CD4-positive, alpha-beta memory T cell (primary cell): ENCODE results near the gene RAPH1. TPM values are rescaled to one million over a fixed set of nuclear protein-coding genes. Genes with fewer than 3 reads are reported as not detected.

Experiments
- CTCF ChIA-PET: fragments of 350-600 bp; sonication (Branson Sonifier 250); formaldehyde crosslinking; loops from one replicate; lab custom pipeline; 2021; ENCODE audit warnings: inconsistent platforms; ENCODE audit not compliant: partially characterized antibody; lab: Charles Lee
- POLR2A ChIA-PET: fragments of 350-600 bp; sonication (Branson Sonifier 250); formaldehyde crosslinking; loops from one replicate; lab custom pipeline; 2021; ENCODE audit not compliant: partially characterized antibody; lab: Charles Lee
- DNase-seq, 5 donors: peaks; one replicate each; pipeline versions ENCODE4 v3.0.0 to v3.0.0-alpha.2; 2020 to 2022; ENCODE audit warnings: mixed read lengths in 1 of 5
- H3K27ac ChIP-seq: one replicate; pipeline ENCODE4 v1.7.0; 2013; ENCODE audit warnings: low read depth, low read length
- H3K27me3 ChIP-seq: 2 replicates; pipeline ENCODE4 v1.7.0; 2013; ENCODE audit warnings: mild to moderate bottlenecking, low read length, moderate library complexity; ENCODE audit not compliant: insufficient read depth
- H3K36me3 ChIP-seq: 2 replicates; pipeline ENCODE4 v1.7.0; 2013; ENCODE audit warnings: mild to moderate bottlenecking, low read length, moderate library complexity; ENCODE audit not compliant: insufficient read depth
- H3K4me1 ChIP-seq: 2 replicates; pipeline ENCODE4 v1.7.0; 2013; ENCODE audit warnings: mild to moderate bottlenecking, low read length, moderate library complexity; ENCODE audit not compliant: insufficient read depth
- H3K4me3 ChIP-seq, 2 donors: one replicate each; pipeline ENCODE4 v1.7.0; 2013; ENCODE audit warnings: low read length in 2 of 2, mild to moderate bottlenecking in 1 of 2
- H3K9me3 ChIP-seq, 2 donors: one replicate each; pipeline ENCODE4 v1.7.0; 2013; ENCODE audit warnings: low read length in 2 of 2, control low read depth in 1 of 2; ENCODE audit not compliant: control insufficient read depth in 1 of 2
- H3K27ac Mint-ChIP-seq, 7 donors: one replicate each; pipeline ENCODE4 v1.8.0; 2020 to 2021; ENCODE audit warnings: mixed read lengths in 7 of 7, mild to moderate bottlenecking in 6 of 7, inconsistent platforms in 3 of 7, moderate library complexity in 3 of 7
- H3K27me3 Mint-ChIP-seq, 2 donors: one replicate each; pipeline ENCODE4 v1.8.0; 2020 to 2021; ENCODE audit warnings: mixed read lengths in 2 of 2
- H3K36me3 Mint-ChIP-seq, 2 donors: one replicate each; pipeline ENCODE4 v1.8.0; 2020 to 2021; ENCODE audit warnings: mixed read lengths in 2 of 2, inconsistent platforms in 1 of 2, mild to moderate bottlenecking in 1 of 2
- H3K4me1 Mint-ChIP-seq, 4 donors: one replicate each; pipeline ENCODE4 v1.8.0; 2020 to 2021; ENCODE audit warnings: mixed read lengths in 4 of 4, mild to moderate bottlenecking in 1 of 4
- H3K4me3 Mint-ChIP-seq, 8 donors: one replicate each; pipeline ENCODE4 v1.8.0; 2020 to 2021; ENCODE audit warnings: mixed read lengths in 8 of 8, mild to moderate bottlenecking in 7 of 8, moderate library complexity in 6 of 8, inconsistent platforms in 3 of 8
- H3K9me3 Mint-ChIP-seq, 8 donors: one replicate each; pipeline ENCODE4 v1.8.0; 2020 to 2021; ENCODE audit warnings: mixed read lengths in 8 of 8, mild to moderate bottlenecking in 5 of 8, inconsistent platforms in 3 of 8, moderate library complexity in 1 of 8
- intact Hi-C: fragments of 100-400 bp; cut with micrococcal nuclease; formaldehyde crosslinking; loops from one replicate; pipeline ENCODE4 v1.15.1; 2023
- polyA plus RNA-seq, 2 donors: library from polyadenylated mRNA; unstranded; fragments of 300-500 nt; fragmentation: Illumina TruSeq; gene quantifications; one replicate each; pipeline ENCODE4 v1.2.3, GENCODE V29; 2021
- total RNA-seq, 2 experiments: library from RNA; stranded (reverse); gene quantifications; one replicate each; pipeline ENCODE4 v1.2.3, GENCODE V29; 2021

The RAPH1 gene
- total and polyA plus RNA-seq, 4 experiments from 2014 or later, result 1.0 to 2.6 (median 1.6) TPM

GRCh38 chr2:203427061-203427460 lies 108.0 kb downstream of the RAPH1 start:
- POLR2A ChIA-PET, result no interaction called here

GRCh38 chr2:203418271-203418670 lies 116.8 kb downstream of the RAPH1 start:
- Mint-ChIP-seq H3K27ac (no peak overlapping the region), H3K27me3 (no peaks in the 10 kb centered on the region), H3K9me3 (peaks cover 0 to 15% (median 10%) of the 10 kb centered on the region in 8 donors), H3K4me1 (no peaks in the 10 kb centered on the region), H3K36me3 (peaks cover 48 to 54% of the 10 kb centered on the region in 2 donors), H3K4me3 (no peak overlapping the region)
- no peaks in the 10 kb centered on the region for H3K27me3 ChIP-seq
- ChIA-PET POLR2A (no interaction called here), CTCF (interaction anchor here (1.4 kb wide), 1 partner anchor 11 kb away, joined by 3 read pairs; no protein-coding TSS in a partner anchor)
- no peaks in the 10 kb centered on the region for H3K9me3 ChIP-seq
- no peak overlapping the region for H3K4me3 ChIP-seq
- H3K36me3 ChIP-seq, result peaks cover 14% of the 10 kb centered on the region
- no peak for DNase-seq
- no peak overlapping the region for H3K27ac ChIP-seq
- intact Hi-C loops, result no loop called here
- H3K4me1 ChIP-seq, result no peaks in the 10 kb centered on the region

More at GRCh38 chr2:203427061-203427460, 108.0 kb downstream of the RAPH1 start:
- Mint-ChIP-seq H3K36me3 (peaks cover 33 to 34% of the 10 kb centered on the region in 2 donors), H3K27ac (no peak overlapping the region), H3K27me3 (no peaks in the 10 kb centered on the region), H3K4me1 (no peaks in the 10 kb centered on the region), H3K4me3 (no peak overlapping the region), H3K9me3 (no peaks in the 10 kb centered on the region)
- no peaks in the 10 kb centered on the region for H3K27me3 ChIP-seq
- intact Hi-C loops, result no loop called here
- no peak overlapping the region for H3K27ac ChIP-seq
- CTCF ChIA-PET, result interaction anchor here (3.0 kb wide), 1 partner anchor 25 kb away, joined by 12 read pairs; no protein-coding TSS in a partner anchor
- DNase-seq, result no peak
- no peaks in the 10 kb centered on the region for H3K4me1 ChIP-seq
- H3K4me3 ChIP-seq, result no peak overlapping the region
- no peaks in the 10 kb centered on the region for H3K9me3 ChIP-seq
- H3K36me3 ChIP-seq, result no peaks in the 10 kb centered on the region

- POLR2A ChIA-PET, result no interaction called here
- H3K36me3 Mint-ChIP-seq, result peaks cover 59 to 65% of the 10 kb centered on the region in 2 donors
Observed at GRCh38 chr2:203413796-203414195, 121.3 kb downstream of the RAPH1 start.

GRCh38 chr2:203412546-203413331 lies 122.4 kb downstream of the RAPH1 start:
- H3K36me3 Mint-ChIP-seq, result peaks cover 54 to 57% of the 10 kb centered on the region in 2 donors

More at GRCh38 chr2:203413796-203414195, 121.3 kb downstream of the RAPH1 start:
- Mint-ChIP-seq H3K4me1 (no peaks in the 10 kb centered on the region), H3K9me3 (peaks cover 0 to 14% (median 9%) of the 10 kb centered on the region in 8 donors), H3K27me3 (no peaks in the 10 kb centered on the region), H3K27ac (peak overlapping the region in 1 of 7 donors; percentile 31), H3K4me3 (no peak overlapping the region)
- H3K27me3 ChIP-seq, result no peaks in the 10 kb centered on the region
- CTCF ChIA-PET, result interaction anchor here (0.7 kb wide), 1 partner anchor 585 kb away, joined by 3 read pairs; no protein-coding TSS in a partner anchor
- peaks cover 14% of the 10 kb centered on the region for H3K36me3 ChIP-seq
- no peak overlapping the region for H3K4me3 ChIP-seq
- H3K9me3 ChIP-seq, result no peaks in the 10 kb centered on the region
- no peak overlapping the region for H3K27ac ChIP-seq
- no peak for DNase-seq
- intact Hi-C loops, result no loop called here
- no peaks in the 10 kb centered on the region for H3K4me1 ChIP-seq

GRCh38 chr2:203407496-203407895 lies 127.6 kb downstream of the RAPH1 start:
- POLR2A ChIA-PET, result no interaction called here
- H3K36me3 Mint-ChIP-seq, result peaks cover 67 to 71% of the 10 kb centered on the region in 2 donors
- no peaks in the 10 kb centered on the region for H3K9me3 ChIP-seq
- DNase-seq, result no peak
- H3K4me3 Mint-ChIP-seq, result no peak overlapping the region
- H3K27ac Mint-ChIP-seq, result no peak overlapping the region
- H3K4me1 ChIP-seq, result no peaks in the 10 kb centered on the region
- H3K27me3 Mint-ChIP-seq, result no peaks in the 10 kb centered on the region
- no peaks in the 10 kb centered on the region for H3K27me3 ChIP-seq
- H3K9me3 Mint-ChIP-seq, result no peaks in the 10 kb centered on the region
- intact Hi-C loops, result no loop called here
- no peak overlapping the region for H3K27ac ChIP-seq
- H3K36me3 ChIP-seq, result no peaks in the 10 kb centered on the region
- H3K4me3 ChIP-seq, result no peak overlapping the region
- CTCF ChIA-PET, result no interaction called here
- H3K4me1 Mint-ChIP-seq, result no peaks in the 10 kb centered on the region

More at GRCh38 chr2:203412546-203413331, 122.4 kb downstream of the RAPH1 start:
- Mint-ChIP-seq H3K27me3 (no peaks in the 10 kb centered on the region), H3K4me1 (no peaks in the 10 kb centered on the region), H3K9me3 (peaks cover 0 to 5% (median 2%) of the 10 kb centered on the region in 8 donors), H3K27ac (no peak overlapping the region), H3K4me3 (no peak overlapping the region)
- Histone ChIP-seq H3K9me3 (no peaks in the 10 kb centered on the region), H3K27ac (no peak overlapping the region), H3K27me3 (no peaks in the 10 kb centered on the region), H3K4me3 (no peak overlapping the region), H3K36me3 (peaks cover 6% of the 10 kb centered on the region), H3K4me1 (no peaks in the 10 kb centered on the region)
- ChIA-PET CTCF (interaction anchor here (0.7 kb wide), 1 partner anchor 63 kb away, joined by 3 read pairs; no protein-coding TSS in a partner anchor), POLR2A (no interaction called here)
- intact Hi-C loops, result no loop called here
- no peak for DNase-seq

- H3K27ac ChIP-seq, result no peak overlapping the region
- ChIA-PET POLR2A (no interaction called here), CTCF (no interaction called here)
- H3K4me3 ChIP-seq, result no peak overlapping the region
- no peaks in the 10 kb centered on the region for H3K9me3 ChIP-seq
- intact Hi-C loops, result no loop called here
- no peaks in the 10 kb centered on the region for H3K36me3 ChIP-seq
- H3K27me3 ChIP-seq, result no peaks in the 10 kb centered on the region
- Mint-ChIP-seq H3K4me1 (no peaks in the 10 kb centered on the region), H3K4me3 (no peak overlapping the region), H3K27ac (peak overlapping the region in 1 of 7 donors; percentile 32), H3K27me3 (no peaks in the 10 kb centered on the region), H3K36me3 (peaks cover 58 to 59% of the 10 kb centered on the region in 2 donors), H3K9me3 (no peaks in the 10 kb centered on the region)
- H3K4me1 ChIP-seq, result no peaks in the 10 kb centered on the region
- no peak for DNase-seq
Observed at GRCh38 chr2:203404996-203405395, 130.1 kb downstream of the RAPH1 start.

- Mint-ChIP-seq H3K4me3 (peak overlapping the region in 1 of 8 donors; percentile 63), H3K27me3 (no peaks in the 10 kb centered on the region), H3K27ac (peak overlapping the region in 2 of 7 donors; percentile 42 to 80), H3K9me3 (peaks cover 0 to 2% (median 0%) of the 10 kb centered on the region in 8 donors), H3K4me1 (peaks cover 0 to 3% (median 0%) of the 10 kb centered on the region in 4 donors), H3K36me3 (peaks cover 41 to 53% of the 10 kb centered on the region in 2 donors)
- Histone ChIP-seq H3K27ac (no peak overlapping the region), H3K36me3 (peaks cover 4% of the 10 kb centered on the region), H3K4me3 (no peak overlapping the region), H3K4me1 (no peaks in the 10 kb centered on the region), H3K27me3 (no peaks in the 10 kb centered on the region), H3K9me3 (no peaks in the 10 kb centered on the region)
- intact Hi-C loops, result no loop called here
- POLR2A ChIA-PET, result no interaction called here
- CTCF ChIA-PET, result no interaction called here
- DNase-seq, result no peak
Observed at GRCh38 chr2:203400805-203401585, 134.1 kb downstream of the RAPH1 start.
